ENCODE data around the gene SUMO4. TPM values are rescaled to one million over a fixed set of nuclear protein-coding genes. Genes with fewer than 3 reads are reported as not detected.

Gene SUMO4
- total and polyA plus RNA-seq, 2 donors (not counting 1 experiment from before 2014, with no cell fraction given): 0.18 to 11.5 TPM

GRCh38 chr6:149422581-149422980 is 22.5 kb downstream of the SUMO4 start:
- no peak overlapping the region for H2AFZ ChIP-seq (ENCODE audit: insufficient read depth, low read depth, low read length, poor library complexity, severe bottlenecking)
- Mint-ChIP-seq H3K27ac (no peak overlapping the region), H3K9me3 (ENCODE audit: insufficient read depth) (no peaks in the 10 kb centered on the region), H3K27me3 (peaks cover 3% of the 10 kb centered on the region), H3K4me3 (no peak overlapping the region), H3K4me1 (no peaks in the 10 kb centered on the region)
- no peaks in the 10 kb centered on the region for H3K79me2 ChIP-seq (ENCODE audit: control insufficient read depth, insufficient read depth, low read length)
- H3K9me3 ChIP-seq (ENCODE audit: control extremely low read depth in 1 of 3, control insufficient read depth in 2 of 3, insufficient read depth in 1 of 3, low read length in 2 of 3): no peaks in the 10 kb centered on the region
- 100% methylated on average over 2 of the region's 4 CpGs for WGBS (ENCODE audit: insufficient coverage)
- CTCF ChIA-PET: interaction anchor here (0.7 to 6.3 kb wide), 3 partner anchors 10 to 452 kb away, joined by 3 to 44 read pairs (median 3); no protein-coding TSS in a partner anchor
- no peak overlapping the region for H3K27ac ChIP-seq (ENCODE audit: low read length in 2 of 2)
- H3K27me3 ChIP-seq (replicated peaks in 1 of 4; ENCODE audit: control extremely low read depth in 1 of 4, control insufficient read depth in 3 of 4, insufficient read depth in 4 of 4, low read length in 3 of 4): no peaks in the 10 kb centered on the region
- H3K4me2 ChIP-seq (replicated peaks; ENCODE audit: low read depth, low read length, poor library complexity, severe bottlenecking): no peak overlapping the region
- H3K4me3 ChIP-seq (ENCODE audit: control extremely low read depth in 1 of 5, extremely low read depth in 1 of 5, insufficient read depth in 1 of 5, low read depth in 2 of 5, low read length in 4 of 5): no peak overlapping the region
- DNase-seq: no peak
- intact Hi-C loops (cut with micrococcal nuclease): no loop called here
- ATAC-seq (ENCODE audit: low read depth): no peak
- POLR2A ChIA-PET: no interaction called here
- TF ChIP-seq CTCF (IDR thresholded peaks at IDR 0.05) (no peak), EZH2 (IDR thresholded peaks at IDR 0.05; ENCODE audit: borderline replicate concordance, insufficient read depth, low read depth, low read length, poor library complexity, severe bottlenecking) (no peak)
- H3K36me3 ChIP-seq (replicated peaks in 1 of 2; ENCODE audit: control extremely low read depth in 1 of 2, control insufficient read depth in 1 of 2, extremely low read depth in 1 of 2, insufficient read depth in 2 of 2, low read length in 1 of 2): no peaks in the 10 kb centered on the region
- no peaks in the 10 kb centered on the region for H4K20me1 ChIP-seq (ENCODE audit: control insufficient read depth, insufficient read depth, low read length, poor library complexity, severe bottlenecking)
- H3K4me1 ChIP-seq (ENCODE audit: control insufficient read depth in 2 of 2, insufficient read depth in 2 of 2, low read length in 2 of 2): no peaks in the 10 kb centered on the region
- no peak overlapping the region for H3K9ac ChIP-seq (ENCODE audit: low read length)

- Histone ChIP-seq H3K27me3 (replicated peaks in 1 of 4; ENCODE audit: control extremely low read depth in 1 of 4, control insufficient read depth in 3 of 4, insufficient read depth in 4 of 4, low read length in 3 of 4) (no peaks in the 10 kb centered on the region), H2AFZ (ENCODE audit: insufficient read depth, low read depth, low read length, poor library complexity, severe bottlenecking) (no peak overlapping the region), H4K20me1 (ENCODE audit: control insufficient read depth, insufficient read depth, low read length, poor library complexity, severe bottlenecking) (no peaks in the 10 kb centered on the region), H3K9ac (ENCODE audit: low read length) (no peak overlapping the region), H3K36me3 (replicated peaks in 1 of 2; ENCODE audit: control extremely low read depth in 1 of 2, control insufficient read depth in 1 of 2, extremely low read depth in 1 of 2, insufficient read depth in 2 of 2, low read length in 1 of 2) (no peaks in the 10 kb centered on the region), H3K27ac (ENCODE audit: low read length in 2 of 2) (no peak overlapping the region), H3K4me1 (ENCODE audit: control insufficient read depth in 2 of 2, insufficient read depth in 2 of 2, low read length in 2 of 2) (no peaks in the 10 kb centered on the region), H3K4me3 (ENCODE audit: control extremely low read depth in 1 of 5, extremely low read depth in 1 of 5, insufficient read depth in 1 of 5, low read depth in 2 of 5, low read length in 4 of 5) (no peak overlapping the region), H3K4me2 (replicated peaks; ENCODE audit: low read depth, low read length, poor library complexity, severe bottlenecking) (no peak overlapping the region), H3K9me3 (ENCODE audit: control extremely low read depth in 1 of 3, control insufficient read depth in 2 of 3, insufficient read depth in 1 of 3, low read length in 2 of 3) (no peaks in the 10 kb centered on the region), H3K79me2 (ENCODE audit: control insufficient read depth, insufficient read depth, low read length) (no peaks in the 10 kb centered on the region)
- peaks cover 3% of the 10 kb centered on the region for H3K27me3 Mint-ChIP-seq
- no peaks in the 10 kb centered on the region for H3K9me3 Mint-ChIP-seq (ENCODE audit: insufficient read depth)
- ATAC-seq (ENCODE audit: low read depth): no peak
- ChIA-PET CTCF (interaction anchor here (0.8 to 6.3 kb wide), 2 partner anchors 9 to 342 kb away, joined by 4 to 44 read pairs; no protein-coding TSS in a partner anchor), POLR2A (interaction anchor here (0.7 kb wide), 1 partner anchor 771 kb away, joined by 10 read pairs; no protein-coding TSS in a partner anchor)
- TF ChIP-seq EZH2 (IDR thresholded peaks at IDR 0.05; ENCODE audit: borderline replicate concordance, insufficient read depth, low read depth, low read length, poor library complexity, severe bottlenecking): no peak
- TF ChIP-seq CTCF (IDR thresholded peaks at IDR 0.05): no peak
- no peak overlapping the region for H3K4me3 Mint-ChIP-seq
- no peaks in the 10 kb centered on the region for H3K4me1 Mint-ChIP-seq
- intact Hi-C loops (cut with micrococcal nuclease): no loop called here
- H3K27ac Mint-ChIP-seq: no peak overlapping the region
- 90% methylated on average over 7 of the region's 7 CpGs for WGBS (ENCODE audit: insufficient coverage)
- no peak for DNase-seq
Measured at GRCh38 chr6:149423964-149424440, 23.9 kb downstream of the SUMO4 start.
